Vein endothelial cell (primary cell): ENCODE measurements around the gene B3GAT2. TPM values are rescaled to one million over a fixed set of nuclear protein-coding genes. Genes with fewer than 3 reads are reported as not detected.

Source experiments
- total RNA-seq: library from RNA; depleted of rRNA; stranded (reverse); fragments of >200 nt; gene quantifications from 2 replicates; pipeline ENCODE4 v1.2.3, GENCODE V29; 2012

B3GAT2 gene
- total RNA-seq: 0.10 TPM in 1 of 2 replicates, not detected in the other

GRCh38 chr6:70956451-70957283, at the start of gene B3GAT2:
TSS of gene B3GAT2 (minus strand) at chr6:70957060. CDS start at chr6:70956429, 631 bp downstream.

